ENCODE measurements around the gene UBE2G1.
"Not testable (repeated sequence)": the region's sequence is repeated elsewhere in the genome, so short reads cannot be mapped to it uniquely, and the experiment has no call there.

Gene UBE2G1, protein sequence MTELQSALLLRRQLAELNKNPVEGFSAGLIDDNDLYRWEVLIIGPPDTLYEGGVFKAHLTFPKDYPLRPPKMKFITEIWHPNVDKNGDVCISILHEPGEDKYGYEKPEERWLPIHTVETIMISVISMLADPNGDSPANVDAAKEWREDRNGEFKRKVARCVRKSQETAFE

GRCh38 chr17:4366327-4367063 lies at the start of gene UBE2G1:
Gene UBE2G1, minus strand, starts transcription at chr17:4366675. Its CDS starts 359 bp downstream, at chr17:4366316.
- peak; percentile 98 to 99 for DNase-seq

- DNase-seq, result peak; percentile 89 to 93
Measured at GRCh38 chr17:4412933-4413831, 46.7 kb upstream of the UBE2G1 start.

DNA sequence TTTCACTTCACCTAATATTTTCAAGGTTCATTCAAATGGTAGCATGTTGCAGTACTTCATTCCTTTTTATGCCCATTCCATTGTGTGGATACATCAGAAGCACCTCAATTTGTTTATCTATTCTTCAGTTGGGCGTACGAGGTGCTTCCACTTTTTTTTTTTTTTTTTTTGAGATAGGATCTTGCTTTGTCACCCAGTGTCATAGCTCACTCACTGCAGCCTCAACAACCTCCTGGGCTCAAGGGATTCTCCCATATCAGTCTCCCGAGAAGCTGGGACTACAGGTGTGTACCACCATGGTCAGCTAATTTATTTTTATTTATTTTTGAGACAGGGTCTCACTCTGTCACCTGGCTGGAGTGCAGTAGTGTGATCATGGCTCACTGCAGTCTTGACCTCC lies 44.7 kb upstream of the UBE2G1 start:
- no peak for DNase-seq

- no peak for DNase-seq
Measured at GRCh38 chr17:4409659-4410058, 43.2 kb upstream of the UBE2G1 start.

DNA sequence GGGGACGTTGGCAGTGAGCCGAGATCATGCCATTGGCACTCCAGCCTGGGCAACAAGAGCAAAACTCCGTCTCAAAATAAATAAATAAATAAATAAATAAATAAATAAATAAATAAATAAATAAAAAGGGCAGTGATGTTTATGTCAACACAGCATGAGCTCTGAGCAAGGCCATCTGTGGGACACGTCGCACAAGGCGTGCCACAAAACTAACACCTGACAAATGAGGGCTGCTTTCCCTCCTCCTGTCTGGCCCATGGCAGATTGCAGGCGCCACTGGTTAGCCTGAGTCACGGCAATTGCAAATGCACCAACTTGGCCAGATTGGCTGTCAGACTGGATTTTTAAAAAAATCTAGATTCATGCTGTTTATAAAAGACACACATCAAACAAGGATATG lies 41.4 kb upstream of the UBE2G1 start:
- DNase-seq, result no peak

DNA sequence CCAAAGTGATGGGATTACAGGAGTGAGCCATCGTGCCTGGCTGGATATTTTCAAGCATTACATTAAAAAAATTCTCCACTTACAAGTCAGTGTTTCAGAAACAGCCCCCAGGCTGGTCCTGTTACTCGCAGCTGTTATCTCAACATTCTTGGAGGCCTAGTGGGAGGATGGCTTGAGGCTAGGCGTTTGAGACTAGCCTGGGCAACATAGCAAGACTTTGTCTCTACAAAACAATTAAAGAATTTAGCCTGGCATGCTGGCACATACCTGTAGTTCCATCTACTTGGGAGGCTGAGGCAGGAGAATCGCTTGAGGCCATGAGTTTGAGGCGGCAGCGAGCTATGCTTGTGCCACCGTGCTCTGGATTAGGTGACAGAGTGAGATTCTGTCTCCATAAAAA lies 40.7 kb upstream of the UBE2G1 start:
- DNase-seq, result no peak

DNA sequence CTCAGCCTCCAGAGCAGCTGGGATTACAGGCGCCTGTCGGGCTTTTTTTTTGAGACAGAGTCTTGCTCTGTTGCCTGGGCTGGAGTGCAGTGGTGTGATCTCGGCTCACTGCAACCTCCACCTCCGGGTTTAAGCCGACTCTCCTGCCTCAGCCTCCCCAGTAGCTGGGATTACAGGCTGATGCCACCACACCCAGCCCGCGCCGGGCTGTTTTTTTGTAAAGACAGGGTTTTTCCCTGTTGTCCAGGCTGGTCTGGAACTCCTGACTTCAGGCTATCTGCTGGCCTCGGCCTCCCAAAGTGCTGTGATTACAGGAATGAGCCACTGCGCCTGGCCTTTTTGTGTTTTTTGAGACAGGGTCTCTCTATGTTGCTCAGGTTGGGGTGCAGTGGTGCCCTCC lies 39.9 kb upstream of the UBE2G1 start:
- DNase-seq, result no peak

GRCh38 chr17:4405699-4406098 lies 39.2 kb upstream of the UBE2G1 start:
- no peak for DNase-seq

- no peak for DNase-seq
Measured at GRCh38 chr17:4405038-4405669, 38.7 kb upstream of the UBE2G1 start.

DNA sequence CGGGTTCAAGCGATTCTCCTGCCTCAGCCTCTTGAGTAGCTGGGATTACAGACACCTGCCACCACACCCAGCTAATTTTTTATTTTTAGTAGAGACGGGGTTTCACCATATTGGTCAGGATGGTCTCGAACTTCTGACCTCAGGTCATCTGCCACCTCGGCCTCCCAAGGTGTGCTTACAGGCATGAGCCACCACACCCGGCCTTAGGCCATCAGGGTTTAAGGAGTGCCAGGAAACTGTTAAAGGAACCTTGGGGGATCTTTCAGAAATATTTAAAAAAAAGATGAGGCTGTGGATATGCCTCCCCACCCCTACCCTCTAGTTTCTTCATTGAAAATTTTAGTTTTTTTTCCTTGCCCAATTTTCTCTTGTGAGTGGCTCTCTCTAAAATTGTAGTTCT lies 31.4 kb upstream of the UBE2G1 start:
- no peak for DNase-seq

DNA sequence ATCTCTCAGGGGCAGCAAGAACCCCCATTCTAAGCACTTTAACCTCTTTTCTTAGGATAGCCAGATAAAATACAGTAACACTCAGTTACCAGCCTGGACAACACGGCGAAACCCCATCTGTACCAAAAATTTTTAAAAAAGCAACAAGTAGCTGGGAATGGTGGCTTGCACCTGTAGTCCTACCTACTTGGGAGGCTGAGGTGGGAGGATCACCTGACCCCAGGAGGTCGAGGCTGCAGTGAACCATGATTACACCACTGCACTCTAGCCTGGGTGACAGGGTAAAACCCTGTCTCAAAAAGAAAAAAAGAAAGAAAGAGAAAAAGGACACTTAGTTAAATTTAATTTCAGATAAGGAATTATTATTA lies 28.6 kb upstream of the UBE2G1 start:
- no peak for DNase-seq

DNA sequence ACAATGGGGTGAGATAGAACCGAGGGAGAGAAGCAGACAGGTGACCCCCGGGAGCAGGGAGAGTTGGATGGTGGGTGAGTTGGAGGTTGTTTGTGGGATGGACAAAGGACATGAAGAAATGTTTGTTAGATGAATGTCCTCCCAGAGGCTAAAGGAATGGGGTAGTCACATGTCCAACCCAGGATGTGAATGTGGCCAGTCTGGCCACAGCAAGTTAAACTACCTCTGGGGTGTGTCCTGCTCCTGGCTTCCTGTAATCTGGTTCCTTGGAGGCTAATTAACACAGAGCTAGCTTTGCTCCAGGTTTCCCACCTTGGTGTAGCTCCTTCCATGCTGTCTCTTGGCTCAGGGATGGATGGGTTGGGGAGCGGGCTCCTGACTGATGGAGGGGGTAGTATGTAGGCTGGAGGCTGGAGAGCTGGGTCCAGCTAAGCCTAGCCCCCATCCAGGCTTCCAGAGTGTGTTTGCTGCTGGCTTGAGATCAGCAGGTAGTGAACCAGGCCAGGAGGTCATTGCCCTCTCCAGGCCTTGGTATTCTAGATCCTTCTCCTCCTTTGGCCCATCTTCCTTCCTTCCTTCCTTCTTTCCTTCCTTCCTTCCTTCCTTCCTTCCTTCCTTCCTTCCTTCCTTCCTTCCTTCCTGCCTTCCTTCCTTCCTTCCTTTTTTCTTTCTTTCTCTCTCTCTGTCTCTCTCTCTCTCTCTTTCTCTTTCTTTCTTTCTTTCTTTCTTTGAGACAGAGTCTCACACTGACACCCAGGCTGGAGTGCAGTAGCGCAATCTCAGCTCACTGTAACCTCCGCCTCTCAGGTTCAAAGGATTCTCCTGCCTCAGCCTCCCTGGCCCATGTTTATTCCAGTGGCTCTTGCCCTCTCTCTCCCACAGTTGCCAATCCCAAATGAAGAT lies 28.0 kb upstream of the UBE2G1 start:
- no peak for DNase-seq

DNA sequence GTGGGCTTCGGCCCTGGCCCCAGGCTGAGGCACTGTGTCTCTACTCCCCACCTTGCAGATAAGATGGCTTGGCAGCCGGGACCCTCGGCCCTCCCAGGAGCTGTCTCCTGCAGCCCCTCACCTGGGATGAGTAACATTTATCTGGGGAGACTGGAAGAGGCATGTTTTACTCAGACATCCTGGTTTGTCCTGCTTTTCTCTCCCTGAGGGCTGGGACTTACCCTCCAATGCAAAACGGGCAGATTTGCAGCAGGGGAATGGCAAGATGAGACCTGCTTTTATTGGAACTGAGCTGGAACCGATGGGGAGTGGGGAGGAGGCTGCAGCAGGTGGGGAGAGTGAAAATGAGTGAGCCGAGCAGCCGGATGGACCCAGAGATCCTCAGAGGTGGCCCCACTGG lies 27.3 kb upstream of the UBE2G1 start:
- no peak for DNase-seq

- DNase-seq, result no peak
Measured at GRCh38 chr17:4389079-4389478, 22.6 kb upstream of the UBE2G1 start.

DNA sequence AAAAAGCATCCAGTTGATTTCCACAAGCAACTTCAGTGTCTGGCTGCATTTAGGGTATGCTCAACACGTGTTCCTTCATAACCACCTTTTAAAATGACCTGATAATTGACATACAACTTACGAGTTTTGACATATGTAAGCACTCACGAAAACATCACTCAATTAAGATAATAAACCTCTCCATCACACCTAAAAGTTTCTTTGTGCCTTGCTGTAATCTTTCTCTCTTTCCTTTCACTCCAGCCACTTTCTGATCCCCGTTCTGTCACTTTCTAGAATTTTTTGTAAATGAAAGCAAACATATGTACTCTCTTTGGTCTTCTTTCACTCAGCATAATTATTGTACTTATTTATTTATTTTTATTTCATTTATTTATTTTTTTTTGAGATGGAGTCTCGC lies 20.7 kb upstream of the UBE2G1 start:
- no peak for DNase-seq

DNA sequence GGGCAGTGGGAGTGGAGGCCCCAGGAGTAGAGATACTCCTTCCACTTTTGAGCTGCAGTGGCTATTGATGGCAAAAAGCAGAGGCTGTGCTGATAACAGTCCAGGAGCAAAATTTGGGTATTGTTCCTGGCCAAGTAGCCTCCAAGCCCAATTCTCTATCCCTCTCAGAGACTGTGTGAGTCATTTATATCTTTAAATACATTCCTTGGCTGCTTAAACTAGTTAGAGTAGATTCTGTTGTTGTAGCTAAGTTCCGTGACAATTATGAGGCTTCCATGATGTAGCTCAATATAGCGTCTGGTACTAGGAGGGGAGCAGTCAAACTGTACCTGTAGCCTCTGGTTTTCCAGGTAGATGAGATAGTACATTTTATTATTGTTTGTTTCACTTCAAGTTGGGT lies 19.9 kb upstream of the UBE2G1 start:
- DNase-seq, result no peak

DNA sequence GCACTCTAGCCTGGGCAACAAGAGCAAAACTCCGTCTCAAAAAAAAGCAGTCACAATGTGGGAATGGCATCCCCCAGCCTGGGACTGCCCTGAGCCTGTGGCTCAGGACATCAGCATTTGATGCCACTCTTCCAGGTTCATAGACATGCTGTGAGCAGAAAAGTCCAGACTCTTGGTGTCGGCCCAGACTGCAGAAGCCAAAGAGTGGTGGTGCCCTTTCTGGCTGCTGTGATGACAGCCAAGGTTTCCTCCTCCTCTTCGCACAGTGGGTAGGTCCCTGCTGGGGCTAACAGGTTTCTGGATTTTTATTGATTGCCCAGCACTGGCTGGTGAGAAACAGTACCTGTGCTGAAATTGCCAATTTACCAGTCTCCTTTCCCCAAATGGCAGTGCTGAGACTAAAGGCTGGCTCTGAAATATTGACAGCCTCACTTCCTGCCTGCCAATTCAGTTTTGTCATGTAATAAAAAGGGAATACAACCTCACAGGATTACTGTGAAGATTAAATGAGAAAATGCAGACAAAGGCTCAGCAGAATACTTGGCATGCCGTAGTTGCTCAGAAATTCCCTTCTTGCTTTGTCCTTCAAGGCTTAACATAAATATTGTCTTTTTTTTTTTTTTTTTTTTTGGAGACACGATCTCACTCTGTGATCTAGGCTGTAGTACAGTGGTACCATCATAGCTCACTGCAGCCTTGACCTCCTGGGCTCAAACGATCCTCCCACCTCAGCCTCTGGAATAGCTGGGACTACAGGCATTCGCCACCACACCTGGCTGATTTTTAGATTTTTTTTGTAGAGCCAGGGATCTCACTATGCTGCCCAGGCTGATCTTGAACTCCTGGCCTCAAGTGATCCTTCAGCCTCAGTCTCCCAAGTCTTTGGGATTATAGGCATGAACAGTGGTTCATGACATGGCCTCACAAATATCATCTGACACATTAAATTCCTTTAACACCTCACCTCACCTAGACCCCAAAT lies 15.5 kb upstream of the UBE2G1 start:
- no peak for DNase-seq

GRCh38 chr17:4378626-4379025 lies 12.2 kb upstream of the UBE2G1 start:
- DNase-seq, result no peak

GRCh38 chr17:4377247-4377646 lies 10.8 kb upstream of the UBE2G1 start:
- not testable (repeated sequence) for DNase-seq

GRCh38 chr17:4375796-4376440 lies 9.4 kb upstream of the UBE2G1 start:
- DNase-seq, result not testable (repeated sequence)

All from activated CD4-positive, alpha-beta T cell treated with anti-CD3 and anti-CD28 coated beads, Interleukin-2, amount 50 U/mL, for 4 hours (primary cell).